GM19438 (cell line): ENCODE data around the gene ZSCAN21.

Experiments
- ATAC-seq: cut with Tn5 transposase; IDR thresholded peaks from one replicate; pipeline ENCODE4 v1.9.1; 2021; ENCODE audit warnings: low read depth; ENCODE audit not compliant: unreplicated experiment

Gene ZSCAN21

DNA sequence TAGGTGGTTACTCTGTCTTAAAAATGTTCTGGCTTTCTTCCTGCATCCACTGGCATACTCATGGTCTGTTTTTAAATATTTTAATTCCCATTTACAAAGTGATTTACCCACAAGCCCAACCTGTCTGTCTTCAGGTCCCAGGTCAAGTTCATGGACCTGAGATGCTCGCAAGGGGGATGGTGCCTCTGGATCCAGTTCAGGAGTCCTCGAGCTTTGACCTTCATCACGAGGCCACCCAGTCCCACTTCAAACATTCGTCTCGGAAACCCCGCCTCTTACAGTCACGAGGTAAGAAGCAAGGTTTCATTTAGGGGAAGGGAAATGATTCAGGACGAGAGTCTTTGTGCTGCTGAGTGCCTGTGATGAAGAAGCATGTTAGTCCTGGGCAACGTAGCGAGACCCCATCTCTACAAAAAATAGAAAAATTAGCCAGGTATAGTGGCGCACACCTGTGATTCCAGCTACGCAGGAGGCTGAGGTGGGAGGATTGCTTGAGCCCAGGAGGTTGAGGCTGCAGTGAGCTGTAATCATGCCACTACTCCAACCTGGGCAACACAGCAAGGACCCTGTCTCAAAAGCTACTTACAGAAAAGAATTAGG is 25.5 kb upstream of the ZSCAN21 start:
- no peak for ATAC-seq

- ATAC-seq = no peak
Observed at GRCh38 chr7:100027197-100027596, 22.4 kb upstream of the ZSCAN21 start.

GRCh38 chr7:100029596-100029995 is 20.0 kb upstream of the ZSCAN21 start:
- ATAC-seq = no peak

DNA sequence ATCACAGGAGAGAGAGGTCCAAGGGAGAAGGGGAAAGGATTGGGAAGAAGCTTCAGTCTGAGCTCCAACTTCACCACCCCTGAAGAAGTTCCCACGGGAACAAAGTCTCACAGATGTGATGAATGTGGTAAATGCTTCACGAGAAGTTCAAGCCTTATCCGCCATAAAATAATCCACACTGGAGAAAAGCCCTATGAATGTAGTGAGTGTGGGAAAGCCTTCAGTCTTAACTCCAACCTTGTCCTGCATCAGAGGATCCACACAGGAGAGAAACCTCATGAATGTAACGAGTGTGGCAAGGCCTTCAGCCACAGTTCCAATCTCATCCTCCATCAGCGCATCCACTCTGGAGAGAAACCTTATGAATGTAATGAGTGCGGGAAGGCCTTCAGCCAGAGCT is 16.0 kb upstream of the ZSCAN21 start:
- no peak for ATAC-seq

- ATAC-seq = no peak
Observed at GRCh38 chr7:100034871-100035510, 14.6 kb upstream of the ZSCAN21 start.

- ATAC-seq = no peak
Observed at GRCh38 chr7:100035876-100036275, 13.7 kb upstream of the ZSCAN21 start.

DNA sequence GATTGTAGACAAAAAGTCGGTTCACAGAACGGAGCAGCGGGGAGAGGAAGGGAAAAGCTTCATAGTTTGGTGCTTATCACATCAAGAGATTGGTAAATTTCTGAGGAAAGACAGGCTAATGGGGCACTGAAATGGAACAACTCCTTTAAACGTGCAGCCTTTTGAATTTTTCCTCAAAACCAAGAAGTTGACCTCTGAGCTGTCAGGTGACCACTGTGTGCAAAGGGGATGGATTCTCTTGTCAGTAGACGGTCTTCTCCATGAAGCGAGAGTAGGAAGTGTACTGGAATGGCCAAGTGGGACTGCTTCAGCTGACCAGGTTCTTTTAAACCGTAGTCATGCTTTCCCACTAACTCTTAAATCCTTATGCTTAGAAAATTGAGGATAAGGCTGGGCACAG is 11.2 kb upstream of the ZSCAN21 start:
- ATAC-seq = no peak

GRCh38 chr7:100040575-100040974 is 9.0 kb upstream of the ZSCAN21 start:
- ATAC-seq = no peak

DNA sequence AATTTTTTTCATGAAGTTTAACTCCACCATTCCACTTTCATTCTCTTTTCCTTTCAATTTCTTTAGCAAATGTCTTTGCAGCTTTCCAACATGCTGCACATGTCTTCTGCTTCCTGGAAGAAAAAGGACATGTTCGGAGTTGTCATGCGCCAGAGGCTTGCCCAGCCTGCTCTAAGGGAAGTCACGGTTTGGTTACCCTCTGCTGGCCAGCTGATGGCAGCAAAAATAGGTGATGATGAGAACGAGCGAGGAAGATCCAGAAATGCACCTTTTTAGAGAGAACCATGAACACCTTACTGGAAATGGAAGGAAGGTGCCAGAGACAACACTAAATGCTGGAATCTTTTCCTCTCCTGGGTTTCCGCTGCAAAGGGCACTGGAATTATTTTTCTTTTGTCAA is 4.9 kb upstream of the ZSCAN21 start:
- no peak for ATAC-seq

DNA sequence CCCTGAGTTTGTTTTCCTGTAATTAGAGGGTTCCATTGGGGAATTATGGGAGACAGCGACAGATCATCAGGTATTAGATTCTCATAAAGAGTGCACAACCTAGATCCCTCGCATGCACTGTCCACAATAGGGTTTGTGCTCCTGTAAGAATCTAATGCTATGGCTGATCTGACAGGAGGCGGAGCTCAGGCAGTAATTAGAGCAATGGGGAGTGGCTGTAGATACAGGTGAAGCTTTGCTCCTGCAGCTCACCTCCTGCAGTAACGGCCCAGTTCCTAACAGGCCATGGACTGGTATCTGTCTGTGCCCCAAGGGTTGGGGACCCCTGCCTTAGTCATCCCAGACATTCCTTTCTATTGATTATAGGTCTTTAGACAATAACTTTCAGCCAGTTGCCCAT is 894 bp upstream of the ZSCAN21 start:
- ATAC-seq = no peak

GRCh38 chr7:100051611-100052010 is 2.0 kb downstream of the ZSCAN21 start:
- ATAC-seq = no peak

- no peak for ATAC-seq
Observed at GRCh38 chr7:100053215-100053614, 3.6 kb downstream of the ZSCAN21 start.

- no peak for ATAC-seq
Observed at GRCh38 chr7:100057006-100057405, 7.4 kb downstream of the ZSCAN21 start.

- ATAC-seq = no peak
Observed at GRCh38 chr7:100059251-100059739, 9.7 kb downstream of the ZSCAN21 start.

DNA sequence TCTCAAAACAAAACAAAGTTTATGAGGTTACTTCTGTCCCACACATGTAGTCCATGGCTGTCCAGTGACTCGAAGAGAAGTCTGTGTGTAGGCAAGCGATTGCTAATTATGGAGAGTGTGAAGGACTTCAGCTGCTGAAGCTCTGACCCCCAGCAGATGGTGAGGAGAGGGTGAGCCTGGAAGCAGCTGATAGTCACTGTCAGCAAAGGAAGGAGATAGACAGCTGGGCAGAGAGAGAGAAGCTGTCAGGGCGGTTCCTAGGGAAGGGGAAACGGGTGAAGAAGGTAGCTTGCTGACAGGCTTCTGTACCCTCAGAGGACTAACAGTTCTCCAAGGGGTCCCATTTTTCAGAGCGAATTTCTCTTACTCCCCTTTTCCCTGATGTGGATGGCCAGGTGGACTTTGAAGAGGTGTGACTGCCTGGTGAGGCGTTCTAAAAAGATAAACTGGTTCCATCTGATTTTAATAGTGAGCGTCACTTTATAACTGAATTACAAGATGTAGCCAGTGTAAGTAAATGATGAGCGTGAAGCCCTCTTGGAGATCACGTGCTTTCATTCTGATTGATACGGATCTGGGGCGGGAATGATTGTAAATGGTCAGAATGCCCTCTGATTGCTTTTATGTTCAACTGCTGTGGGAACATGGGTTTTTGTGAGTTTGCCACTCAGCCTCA is 12.1 kb downstream of the ZSCAN21 start:
- no peak for ATAC-seq

- no peak for ATAC-seq
Observed at GRCh38 chr7:100063376-100063775, 13.8 kb downstream of the ZSCAN21 start.

GRCh38 chr7:100064162-100064561 is 14.6 kb downstream of the ZSCAN21 start:
- no peak for ATAC-seq

DNA sequence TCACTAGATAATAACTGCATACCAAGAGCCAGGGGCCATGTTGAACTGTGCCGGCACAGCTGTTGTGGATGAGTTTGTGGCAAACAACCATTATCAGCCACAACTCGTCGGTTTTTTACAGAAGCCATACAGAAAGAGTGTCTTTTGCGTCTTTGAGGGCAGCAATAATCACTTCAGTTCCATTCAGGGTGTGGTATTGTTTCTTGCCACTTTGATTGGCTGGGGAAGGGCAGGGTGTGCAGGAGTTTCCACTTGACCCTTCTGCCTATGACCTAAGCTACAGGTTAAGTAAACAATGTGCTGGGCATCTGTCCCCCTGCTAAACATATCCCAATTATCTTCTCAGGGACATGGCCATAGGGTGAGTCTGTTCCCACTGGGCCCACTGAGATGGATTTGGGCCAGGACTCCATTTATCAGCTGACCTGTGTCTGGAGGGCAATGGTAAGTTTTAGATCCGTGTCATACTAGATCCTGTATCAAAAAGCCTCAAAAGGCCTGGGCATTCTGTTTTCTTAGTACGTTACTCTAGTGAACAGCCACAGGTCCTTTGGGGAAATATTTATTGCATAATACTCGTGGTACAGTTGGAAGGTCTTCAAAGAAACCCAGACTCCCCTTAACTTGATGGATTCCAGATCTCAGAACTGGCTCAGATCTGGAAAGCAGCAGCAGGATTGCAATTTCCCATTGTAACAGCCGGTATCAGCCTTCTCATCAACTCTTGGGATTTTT is 16.0 kb downstream of the ZSCAN21 start:
- no peak for ATAC-seq

- ATAC-seq = no peak
Observed at GRCh38 chr7:100066953-100067352, 17.4 kb downstream of the ZSCAN21 start.

- no peak for ATAC-seq
Observed at GRCh38 chr7:100069991-100070390, 20.4 kb downstream of the ZSCAN21 start.

GRCh38 chr7:100071018-100071723 is 21.6 kb downstream of the ZSCAN21 start:
- ATAC-seq = no peak
